ENCODE results near the gene DYSF. TPM values are rescaled to one million over a fixed set of nuclear protein-coding genes. Genes with fewer than 3 reads are reported as not detected.

The DYSF gene
- polyA plus RNA-seq, 1 of the 3 experiments (the other 2 are of a cell fraction): 0.10 TPM

DNA sequence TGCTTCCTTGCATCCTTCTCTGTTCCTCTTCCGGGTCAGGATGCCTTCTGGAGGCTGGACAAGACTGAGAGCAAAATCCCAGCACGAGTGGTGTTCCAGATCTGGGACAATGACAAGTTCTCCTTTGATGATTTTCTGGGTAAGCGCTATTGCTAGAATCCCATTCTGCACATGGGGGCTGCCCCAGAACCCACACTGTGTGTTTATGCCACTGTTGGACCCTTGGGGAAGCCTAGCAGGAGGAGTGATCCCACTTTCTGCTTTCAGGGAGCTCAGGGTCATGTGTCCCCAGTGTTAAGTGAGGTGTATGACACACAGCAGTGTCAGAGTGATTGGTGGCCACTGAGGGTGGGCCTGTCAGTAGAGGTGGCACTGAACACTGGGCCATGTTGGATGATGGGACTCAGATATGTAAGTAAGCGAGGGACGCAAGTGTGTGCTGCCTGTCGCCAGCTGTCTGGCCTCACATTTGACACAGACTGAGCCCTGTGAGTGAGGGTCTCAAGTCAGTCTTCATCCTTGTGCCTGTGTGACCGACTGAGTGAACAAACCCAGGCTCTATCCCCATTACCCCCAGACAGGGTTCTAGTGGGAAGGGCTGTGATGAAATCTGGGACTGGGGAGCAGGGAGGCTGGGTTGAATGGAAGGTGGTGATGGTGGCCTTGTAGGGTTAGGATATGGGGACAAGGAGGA lies 220.9 kb downstream of the DYSF start:
- Histone ChIP-seq H3F3A (replicated peaks; ENCODE audit: insufficient read depth) (no peaks in the 10 kb centered on the region), H3K4me1 (ENCODE audit: control insufficient read depth in 1 of 2, insufficient read depth in 2 of 2, low read depth in 1 of 2, low read length in 1 of 2) (no peaks in the 10 kb centered on the region), H3K4me3 (ENCODE audit: low read depth in 2 of 2, low read length in 1 of 2) (no peak overlapping the region), H3K9me3 (no peaks in the 10 kb centered on the region), H3K79me2 (ENCODE audit: insufficient read depth) (no peaks in the 10 kb centered on the region), H3K27ac (ENCODE audit: low read depth in 2 of 2, low read length in 1 of 2) (no peak overlapping the region), H3K9me2 (no peaks in the 10 kb centered on the region), H3K27me3 (ENCODE audit: insufficient read depth) (no peaks in the 10 kb centered on the region; the same call in 1 of the 2 replicates), H2AFZ (ENCODE audit: low read depth) (no peak overlapping the region), H3K4me2 (no peak overlapping the region), H4K20me1 (ENCODE audit: insufficient read depth) (no peaks in the 10 kb centered on the region), H3K36me3 (replicated peaks in 1 of 2; ENCODE audit: control insufficient read depth in 1 of 2, insufficient read depth in 2 of 2, low read length in 1 of 2) (no peaks in the 10 kb centered on the region), H3K9ac (no peak overlapping the region)
- POLR2A ChIA-PET: no interaction called here
- CTCF ChIA-PET: no interaction called here
- 54% methylated on average over 6 of the region's 7 CpGs for WGBS (ENCODE audit: low lambda C conversion rate)
- DNase-seq: peak; percentile 9
- TF ChIP-seq TEAD4 (IDR thresholded peaks at IDR 0.05; ENCODE audit: borderline replicate concordance, insufficient read depth) (no peak), RFX5 (IDR thresholded peaks at IDR 0.05; ENCODE audit: low read length) (no peak), ELF1 (IDR thresholded peaks at IDR 0.05) (no peak), POLR2AphosphoS5 (IDR thresholded peaks at IDR 0.05; ENCODE audit: low read depth, low read length) (no peak), TAF1 (IDR thresholded peaks at IDR 0.05; ENCODE audit: borderline replicate concordance, low read depth, low read length) (no peak), RAD21 (IDR thresholded peaks at IDR 0.05; ENCODE audit: low read length) (no peak), MEF2A (IDR thresholded peaks at IDR 0.05; ENCODE audit: borderline replicate concordance, low read depth) (no peak), FOXM1 (IDR thresholded peaks at IDR 0.05; ENCODE audit: low read depth) (no peak), SMC3 (IDR thresholded peaks at IDR 0.05; ENCODE audit: low read depth, low read length) (no peak)
- TF ChIP-seq, protein P1, sequence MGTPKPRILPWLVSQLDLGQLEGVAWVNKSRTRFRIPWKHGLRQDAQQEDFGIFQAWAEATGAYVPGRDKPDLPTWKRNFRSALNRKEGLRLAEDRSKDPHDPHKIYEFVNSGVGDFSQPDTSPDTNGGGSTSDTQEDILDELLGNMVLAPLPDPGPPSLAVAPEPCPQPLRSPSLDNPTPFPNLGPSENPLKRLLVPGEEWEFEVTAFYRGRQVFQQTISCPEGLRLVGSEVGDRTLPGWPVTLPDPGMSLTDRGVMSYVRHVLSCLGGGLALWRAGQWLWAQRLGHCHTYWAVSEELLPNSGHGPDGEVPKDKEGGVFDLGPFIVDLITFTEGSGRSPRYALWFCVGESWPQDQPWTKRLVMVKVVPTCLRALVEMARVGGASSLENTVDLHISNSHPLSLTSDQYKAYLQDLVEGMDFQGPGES (IDR thresholded peaks at IDR 0.05; ENCODE audit: low read depth, low read length): no peak
- TF ChIP-seq, protein P2, sequence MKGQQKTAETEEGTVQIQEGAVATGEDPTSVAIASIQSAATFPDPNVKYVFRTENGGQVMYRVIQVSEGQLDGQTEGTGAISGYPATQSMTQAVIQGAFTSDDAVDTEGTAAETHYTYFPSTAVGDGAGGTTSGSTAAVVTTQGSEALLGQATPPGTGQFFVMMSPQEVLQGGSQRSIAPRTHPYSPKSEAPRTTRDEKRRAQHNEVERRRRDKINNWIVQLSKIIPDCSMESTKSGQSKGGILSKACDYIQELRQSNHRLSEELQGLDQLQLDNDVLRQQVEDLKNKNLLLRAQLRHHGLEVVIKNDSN (IDR thresholded peaks at IDR 0.05; ENCODE audit: borderline replicate concordance, low read depth): no peak

DNA sequence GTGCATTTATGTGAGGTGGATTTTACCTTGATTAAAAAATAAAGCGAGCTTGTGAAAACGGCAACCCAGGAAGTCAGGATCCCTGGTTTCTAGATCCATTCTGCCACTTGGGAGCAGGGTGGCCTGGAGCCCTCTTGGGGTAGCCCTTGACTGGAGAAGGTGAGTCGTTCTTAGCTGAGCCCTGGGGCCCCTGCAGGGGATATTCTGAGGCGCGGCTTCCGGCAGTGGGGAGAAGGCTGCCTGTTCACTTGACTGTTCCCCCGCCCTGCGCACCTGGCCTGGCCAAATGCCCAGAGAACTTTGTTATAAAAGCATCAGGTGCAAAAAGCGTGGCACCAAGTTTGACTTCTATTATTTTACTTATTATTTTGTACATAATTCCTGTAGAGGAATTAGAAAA lies 221.9 kb downstream of the DYSF start:
- H3K27me3 ChIP-seq (ENCODE audit: insufficient read depth): no peaks in the 10 kb centered on the region
- H3K4me3 ChIP-seq (ENCODE audit: low read depth in 2 of 2, low read length in 1 of 2): no peak overlapping the region
- WGBS (ENCODE audit: low lambda C conversion rate): 75% methylated on average over 9 of the region's 9 CpGs
- H4K20me1 ChIP-seq (ENCODE audit: insufficient read depth): no peaks in the 10 kb centered on the region
- H3K4me2 ChIP-seq: no peak overlapping the region
- H2AFZ ChIP-seq (ENCODE audit: low read depth): no peak overlapping the region
- no peak overlapping the region for H3K27ac ChIP-seq (ENCODE audit: low read depth in 2 of 2, low read length in 1 of 2)
- POLR2A ChIA-PET: no interaction called here
- H3K9me3 ChIP-seq: no peaks in the 10 kb centered on the region
- H3K9me2 ChIP-seq: no peaks in the 10 kb centered on the region
- H3K4me1 ChIP-seq (ENCODE audit: control insufficient read depth in 1 of 2, insufficient read depth in 2 of 2, low read depth in 1 of 2, low read length in 1 of 2): no peaks in the 10 kb centered on the region; a peak in 1 of 4 replicates
- H3K36me3 ChIP-seq (replicated peaks in 1 of 2; ENCODE audit: control insufficient read depth in 1 of 2, insufficient read depth in 2 of 2, low read length in 1 of 2): no peaks in the 10 kb centered on the region
- no peak overlapping the region for H3K9ac ChIP-seq
- CTCF ChIA-PET: no interaction called here
- no peaks in the 10 kb centered on the region for H3F3A ChIP-seq (replicated peaks; ENCODE audit: insufficient read depth)
- no peaks in the 10 kb centered on the region for H3K79me2 ChIP-seq (ENCODE audit: insufficient read depth)
- no peak for DNase-seq
- TF ChIP-seq RFX5 (IDR thresholded peaks at IDR 0.05; ENCODE audit: low read length): no peak
- TF ChIP-seq, protein P3, sequence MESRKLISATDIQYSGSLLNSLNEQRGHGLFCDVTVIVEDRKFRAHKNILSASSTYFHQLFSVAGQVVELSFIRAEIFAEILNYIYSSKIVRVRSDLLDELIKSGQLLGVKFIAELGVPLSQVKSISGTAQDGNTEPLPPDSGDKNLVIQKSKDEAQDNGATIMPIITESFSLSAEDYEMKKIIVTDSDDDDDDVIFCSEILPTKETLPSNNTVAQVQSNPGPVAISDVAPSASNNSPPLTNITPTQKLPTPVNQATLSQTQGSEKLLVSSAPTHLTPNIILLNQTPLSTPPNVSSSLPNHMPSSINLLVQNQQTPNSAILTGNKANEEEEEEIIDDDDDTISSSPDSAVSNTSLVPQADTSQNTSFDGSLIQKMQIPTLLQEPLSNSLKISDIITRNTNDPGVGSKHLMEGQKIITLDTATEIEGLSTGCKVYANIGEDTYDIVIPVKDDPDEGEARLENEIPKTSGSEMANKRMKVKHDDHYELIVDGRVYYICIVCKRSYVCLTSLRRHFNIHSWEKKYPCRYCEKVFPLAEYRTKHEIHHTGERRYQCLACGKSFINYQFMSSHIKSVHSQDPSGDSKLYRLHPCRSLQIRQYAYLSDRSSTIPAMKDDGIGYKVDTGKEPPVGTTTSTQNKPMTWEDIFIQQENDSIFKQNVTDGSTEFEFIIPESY (IDR thresholded peaks at IDR 0.05; ENCODE audit: borderline replicate concordance, low read depth): no peak
- no peak for TF ChIP-seq RCOR1 (IDR thresholded peaks at IDR 0.05; ENCODE audit: low read length)
- TF ChIP-seq, protein P4, sequence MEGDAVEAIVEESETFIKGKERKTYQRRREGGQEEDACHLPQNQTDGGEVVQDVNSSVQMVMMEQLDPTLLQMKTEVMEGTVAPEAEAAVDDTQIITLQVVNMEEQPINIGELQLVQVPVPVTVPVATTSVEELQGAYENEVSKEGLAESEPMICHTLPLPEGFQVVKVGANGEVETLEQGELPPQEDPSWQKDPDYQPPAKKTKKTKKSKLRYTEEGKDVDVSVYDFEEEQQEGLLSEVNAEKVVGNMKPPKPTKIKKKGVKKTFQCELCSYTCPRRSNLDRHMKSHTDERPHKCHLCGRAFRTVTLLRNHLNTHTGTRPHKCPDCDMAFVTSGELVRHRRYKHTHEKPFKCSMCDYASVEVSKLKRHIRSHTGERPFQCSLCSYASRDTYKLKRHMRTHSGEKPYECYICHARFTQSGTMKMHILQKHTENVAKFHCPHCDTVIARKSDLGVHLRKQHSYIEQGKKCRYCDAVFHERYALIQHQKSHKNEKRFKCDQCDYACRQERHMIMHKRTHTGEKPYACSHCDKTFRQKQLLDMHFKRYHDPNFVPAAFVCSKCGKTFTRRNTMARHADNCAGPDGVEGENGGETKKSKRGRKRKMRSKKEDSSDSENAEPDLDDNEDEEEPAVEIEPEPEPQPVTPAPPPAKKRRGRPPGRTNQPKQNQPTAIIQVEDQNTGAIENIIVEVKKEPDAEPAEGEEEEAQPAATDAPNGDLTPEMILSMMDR (IDR thresholded peaks at IDR 0.05): no peak
- no peak for TF ChIP-seq FOXM1 (IDR thresholded peaks at IDR 0.05; ENCODE audit: low read depth)
- TF ChIP-seq EP300 (IDR thresholded peaks at IDR 0.05; ENCODE audit: borderline replicate concordance in 1 of 2, low read depth in 1 of 2, low read length in 1 of 2): no peak
- no peak for TF ChIP-seq ELF1 (IDR thresholded peaks at IDR 0.05)
- no peak for TF ChIP-seq CHD2 (IDR thresholded peaks at IDR 0.05; ENCODE audit: low read length, partially characterized antibody)
- TF ChIP-seq RAD21 (IDR thresholded peaks at IDR 0.05; ENCODE audit: low read length): no peak
- TF ChIP-seq, protein P1 (IDR thresholded peaks at IDR 0.05; ENCODE audit: low read depth, low read length): no peak
- TF ChIP-seq, protein P5, sequence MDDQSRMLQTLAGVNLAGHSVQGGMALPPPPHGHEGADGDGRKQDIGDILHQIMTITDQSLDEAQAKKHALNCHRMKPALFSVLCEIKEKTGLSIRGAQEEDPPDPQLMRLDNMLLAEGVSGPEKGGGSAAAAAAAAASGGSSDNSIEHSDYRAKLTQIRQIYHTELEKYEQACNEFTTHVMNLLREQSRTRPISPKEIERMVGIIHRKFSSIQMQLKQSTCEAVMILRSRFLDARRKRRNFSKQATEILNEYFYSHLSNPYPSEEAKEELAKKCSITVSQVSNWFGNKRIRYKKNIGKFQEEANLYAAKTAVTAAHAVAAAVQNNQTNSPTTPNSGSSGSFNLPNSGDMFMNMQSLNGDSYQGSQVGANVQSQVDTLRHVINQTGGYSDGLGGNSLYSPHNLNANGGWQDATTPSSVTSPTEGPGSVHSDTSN (IDR thresholded peaks at IDR 0.05): no peak
- TF ChIP-seq MXI1 (IDR thresholded peaks at IDR 0.05; ENCODE audit: low read depth, low read length): no peak
- no peak for TF ChIP-seq MEF2A (IDR thresholded peaks at IDR 0.05; ENCODE audit: borderline replicate concordance, low read depth)
- no peak for TF ChIP-seq TEAD4 (IDR thresholded peaks at IDR 0.05; ENCODE audit: borderline replicate concordance, insufficient read depth)
